CD14-positive monocyte (primary cell): ENCODE results near the gene OR1L4. TPM values are rescaled to one million over a fixed set of nuclear protein-coding genes. Genes with fewer than 3 reads are reported as not detected.

ENCODE experiments used
- DNase-seq, 3 donors: peaks; one replicate each; pipeline ENCODE4 v3.0.0-alpha.2; 2011 to 2022
- H2AFZ ChIP-seq: 2 replicates; pipeline ENCODE4 v1.6.0; 2012; ENCODE audit warnings: mild to moderate bottlenecking, low read depth, low read length, inconsistent platforms; ENCODE audit not compliant: insufficient read depth, poor library complexity, severe bottlenecking
- H3K27ac ChIP-seq, 2 donors: 1 replicate in 1 of 2; 2 replicates in 1 of 2; pipeline ENCODE4 v1.5.1; 2012 to 2013; ENCODE audit warnings: low read length in 2 of 2, control low read depth in 1 of 2, inconsistent platforms in 1 of 2, low read depth in 1 of 2, mild to moderate bottlenecking in 1 of 2
- H3K27me3 ChIP-seq, 2 donors: one replicate each; pipeline versions ENCODE4 v1.6.0 to v1.6.1; 2011 to 2013; ENCODE audit warnings: low read length in 2 of 2; ENCODE audit not compliant: control insufficient read depth in 2 of 2, insufficient read depth in 2 of 2
- H3K36me3 ChIP-seq, 2 donors: replicated peaks in 1 of 2; 1 replicate in 1 of 2; 2 replicates in 1 of 2; pipeline versions ENCODE4 v1.5.1 to v1.6.1; 2012 to 2013; ENCODE audit warnings: low read length in 2 of 2, control low read depth in 1 of 2, inconsistent platforms in 1 of 2, mild to moderate bottlenecking in 1 of 2; ENCODE audit not compliant: insufficient read depth in 2 of 2, control insufficient read depth in 1 of 2
- H3K4me1 ChIP-seq, 2 donors: 1 replicate in 1 of 2; 2 replicates in 1 of 2; pipeline versions ENCODE4 v1.5.1 to v1.6.1; 2012 to 2013; ENCODE audit warnings: low read length in 2 of 2, control low read depth in 1 of 2, inconsistent platforms in 1 of 2, mild to moderate bottlenecking in 1 of 2, moderate library complexity in 1 of 2; ENCODE audit not compliant: insufficient read depth in 2 of 2, control insufficient read depth in 1 of 2
- H3K4me2 ChIP-seq: replicated peaks from 2 replicates; pipeline ENCODE3; 2012; ENCODE audit warnings: low read length, moderate library complexity, mild to moderate bottlenecking; ENCODE audit not compliant: poor library complexity, severe bottlenecking; ENCODE audit errors: extremely low read depth
- H3K4me3 ChIP-seq, 3 experiments: fragments of 200-600 bp in 1 of 3; sonication (generic) in 1 of 3; replicated peaks in 1 of 3; 1 replicate in 2 of 3; 2 replicates in 1 of 3; pipeline ENCODE4 v1.5.1; 2011 to 2013; ENCODE audit warnings: low read length in 3 of 3, mild to moderate bottlenecking in 3 of 3, control low read depth in 2 of 3, low read depth in 2 of 3, inconsistent platforms in 1 of 3, moderate library complexity in 1 of 3
- H3K79me2 ChIP-seq: 2 replicates; pipeline ENCODE4 v1.6.0; 2012; ENCODE audit warnings: mild to moderate bottlenecking, control low read depth, inconsistent platforms, low read length, moderate library complexity; ENCODE audit not compliant: insufficient read depth
- H3K9ac ChIP-seq: 2 replicates; pipeline ENCODE4 v1.6.0; 2017; ENCODE audit warnings: low read length, mild to moderate bottlenecking; ENCODE audit not compliant: insufficient read depth, poor library complexity, severe bottlenecking
- H3K9me3 ChIP-seq, 2 donors: replicated peaks in 1 of 2; 1 replicate in 1 of 2; 2 replicates in 1 of 2; pipeline versions ENCODE4 v1.5.1 to v1.6.1; 2012 to 2013; ENCODE audit warnings: low read length in 2 of 2, control low read depth in 1 of 2; ENCODE audit not compliant: control insufficient read depth in 1 of 2, insufficient read depth in 1 of 2
- H4K20me1 ChIP-seq: 2 replicates; pipeline ENCODE4 v1.6.0; 2012; ENCODE audit warnings: mild to moderate bottlenecking, low read length, control low read depth, moderate library complexity; ENCODE audit not compliant: insufficient read depth
- H3K27ac Mint-ChIP-seq, 7 donors: one replicate each; pipeline ENCODE4 v1.8.0; 2020; ENCODE audit warnings: mild to moderate bottlenecking in 7 of 7, mixed read lengths in 7 of 7, moderate library complexity in 6 of 7, inconsistent platforms in 2 of 7
- H3K27me3 Mint-ChIP-seq, 3 donors: one replicate each; pipeline ENCODE4 v1.8.0; 2021 to 2022; ENCODE audit warnings: low read depth in 3 of 3, mild to moderate bottlenecking in 3 of 3, mixed read lengths in 3 of 3, moderate library complexity in 3 of 3, inconsistent platforms in 1 of 3
- H3K36me3 Mint-ChIP-seq, 2 donors: one replicate each; pipeline ENCODE4 v1.8.0; 2020; ENCODE audit warnings: mixed read lengths in 2 of 2, inconsistent platforms in 1 of 2, mild to moderate bottlenecking in 1 of 2
- H3K4me1 Mint-ChIP-seq: one replicate; pipeline ENCODE4 v1.8.0; 2020; ENCODE audit warnings: mild to moderate bottlenecking, mixed read lengths
- H3K4me3 Mint-ChIP-seq, 2 donors: one replicate each; pipeline ENCODE4 v1.8.0; 2020; ENCODE audit warnings: mild to moderate bottlenecking in 2 of 2, mixed read lengths in 2 of 2, moderate library complexity in 1 of 2
- H3K9me3 Mint-ChIP-seq, 7 donors: one replicate each; pipeline ENCODE4 v1.8.0; 2020 to 2022; ENCODE audit warnings: mixed read lengths in 7 of 7, mild to moderate bottlenecking in 6 of 7, moderate library complexity in 6 of 7, inconsistent platforms in 2 of 7
- CTCF ChIP-seq: fragments of 200-600 bp; IDR thresholded peaks from one replicate; pipeline ENCODE4 v1.8.0; 2022; ENCODE audit warnings: antibody characterized with exemption, mild to moderate bottlenecking
- WGBS: methylation state at CpG from one replicate; pipeline ENCODE4 v1.1.5; 2013; ENCODE audit warnings: missing lambda C conversion rate; ENCODE audit not compliant: insufficient coverage; 5-methylcytosine and 5-hydroxymethylcytosine counted together
- intact Hi-C, 2 donors: fragments of 100-400 bp; cut with micrococcal nuclease; formaldehyde crosslinking; loops; one replicate each; pipeline versions ENCODE4 v1.15.0 to v1.15.1; 2023
- polyA plus RNA-seq, 3 donors: library from polyadenylated mRNA; depleted of rRNA in 1 of 3; unstranded in 2 of 3; stranded (reverse) in 1 of 3; fragments of 300-500 nt in 2 of 3; fragments of >200 nt in 1 of 3; fragmentation: Illumina TruSeq in 2 of 3; gene quantifications; 1 replicate in 2 of 3; 2 replicates in 1 of 3; pipeline ENCODE4 v1.2.3, GENCODE V29; 2012 to 2021

The OR1L4 gene
- polyA plus RNA-seq, 3 donors, result not detected

- no peak for DNase-seq
- H3K9me3 ChIP-seq, result peaks cover 0 to 6% of the 10 kb centered on the region in 2 donors
- no peak overlapping the region for H3K27ac ChIP-seq
- H2AFZ ChIP-seq, result no peak overlapping the region
- no peak overlapping the region for H3K27ac Mint-ChIP-seq
- H3K9me3 Mint-ChIP-seq, result peaks cover 0 to 9% (median 5%) of the 10 kb centered on the region in 7 donors
- intact Hi-C loops, result no loop called here
- H3K36me3 Mint-ChIP-seq, result no peaks in the 10 kb centered on the region
- WGBS, result no CpG with 5 or more reads among the region's 1 CpG
- H3K79me2 ChIP-seq, result no peaks in the 10 kb centered on the region
- no peak overlapping the region for H3K9ac ChIP-seq
- H3K27me3 Mint-ChIP-seq, result peaks cover 0 to 2% (median 0%) of the 10 kb centered on the region in 3 donors
- H3K4me1 ChIP-seq, result no peaks in the 10 kb centered on the region
- H3K4me3 Mint-ChIP-seq, result no peak overlapping the region
- no peak overlapping the region for H3K4me2 ChIP-seq
- H4K20me1 ChIP-seq, result no peaks in the 10 kb centered on the region
- H3K4me1 Mint-ChIP-seq, result no peaks in the 10 kb centered on the region
- no peaks in the 10 kb centered on the region for H3K27me3 ChIP-seq
- H3K36me3 ChIP-seq, result no peaks in the 10 kb centered on the region
- TF ChIP-seq CTCF, result no peak
- no peak overlapping the region for H3K4me3 ChIP-seq
These were observed 28.1 kb upstream of the OR1L4 start for GRCh38 chr9:122695696-122696095.

- Histone ChIP-seq H3K9me3 (peaks cover 8 to 23% of the 10 kb centered on the region in 2 donors), H3K4me3 (no peak overlapping the region), H3K4me1 (no peaks in the 10 kb centered on the region), H3K27me3 (no peaks in the 10 kb centered on the region), H3K9ac (no peak overlapping the region), H3K27ac (no peak overlapping the region), H3K79me2 (no peaks in the 10 kb centered on the region), H2AFZ (no peak overlapping the region), H4K20me1 (no peaks in the 10 kb centered on the region), H3K36me3 (no peaks in the 10 kb centered on the region), H3K4me2 (no peak overlapping the region)
- WGBS, result 91% methylated on average over 4 of the region's 7 CpGs
- H3K36me3 Mint-ChIP-seq, result no peaks in the 10 kb centered on the region
- no peak overlapping the region for H3K4me3 Mint-ChIP-seq
- no peak for TF ChIP-seq CTCF
- H3K27ac Mint-ChIP-seq, result no peak overlapping the region
- intact Hi-C loops, result no loop called here
- no peaks in the 10 kb centered on the region for H3K4me1 Mint-ChIP-seq
- DNase-seq, result no peak
- peaks cover 0 to 1% (median 0%) of the 10 kb centered on the region in 3 donors for H3K27me3 Mint-ChIP-seq
- H3K9me3 Mint-ChIP-seq, result peaks cover 6 to 30% (median 19%) of the 10 kb centered on the region in 7 donors
These were observed 5.8 kb upstream of the OR1L4 start for GRCh38 chr9:122718038-122718437.
